ENCODE data around the gene FAM209B. TPM values are rescaled to one million over a fixed set of nuclear protein-coding genes. Genes with fewer than 3 reads are reported as not detected.
"Not testable (repeated sequence)": the region's sequence is repeated elsewhere in the genome, so short reads cannot be mapped to it uniquely, and the experiment has no call there.

The FAM209B gene
- total RNA-seq, 1 donor from 2014 or later: 0.59 TPM

- H3K36me3 ChIP-seq: peaks cover 43% of the 10 kb centered on the region
- no peak for DNase-seq
Observed at GRCh38 chr20:56520180-56520579, 12.9 kb upstream of the FAM209B start.

GRCh38 chr20:56520746-56521354, 12.2 kb upstream of the FAM209B start:
- H3K4me3 ChIP-seq; H3K27ac ChIP-seq; DNase-seq; H3K27me3 ChIP-seq (ENCODE audit: low read depth); intact Hi-C loops (cut with DNase I); ATAC-seq; H3K4me1 ChIP-seq: not testable (repeated sequence)
- Histone ChIP-seq H3K36me3 (peaks cover 43% of the 10 kb centered on the region), H3K9me3 (peaks cover 25% of the 10 kb centered on the region)

More at GRCh38 chr20:56520180-56520579, 12.9 kb upstream of the FAM209B start:
- no peak for ATAC-seq
- no peaks in the 10 kb centered on the region for H3K4me1 ChIP-seq
- intact Hi-C loops (cut with DNase I): no loop called here
- H3K4me3 ChIP-seq: no peak overlapping the region
- no peak for TF ChIP-seq CTCF (IDR thresholded peaks at IDR 0.05)
- peaks cover 25% of the 10 kb centered on the region for H3K9me3 ChIP-seq
- H3K27ac ChIP-seq: no peak overlapping the region
- no peaks in the 10 kb centered on the region for H3K27me3 ChIP-seq (ENCODE audit: low read depth)

DNA sequence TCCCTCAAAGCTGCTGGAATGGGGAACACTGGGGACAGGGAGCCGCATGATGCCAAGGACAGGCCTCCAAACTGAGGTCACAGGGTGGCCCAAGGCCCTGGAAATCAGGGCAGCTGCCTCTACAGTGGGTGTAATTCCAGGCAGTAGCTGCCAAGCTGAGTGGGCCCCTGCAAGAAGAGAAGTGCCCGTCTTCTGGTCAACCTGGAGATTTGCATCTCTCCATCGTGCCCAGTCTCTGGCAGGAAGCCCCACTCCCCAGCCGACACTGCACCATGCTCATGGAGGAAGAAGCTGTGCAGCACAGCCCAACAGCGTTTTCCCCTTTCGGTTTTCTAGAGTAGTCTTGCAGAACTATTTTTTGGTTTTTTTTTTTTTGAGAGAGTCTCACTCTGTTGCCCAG, 10.7 kb upstream of the FAM209B start:
- peaks cover 25% of the 10 kb centered on the region for H3K9me3 ChIP-seq
- H3K36me3 ChIP-seq: peaks cover 31% of the 10 kb centered on the region
- H3K4me3 ChIP-seq: no peak overlapping the region
- no peaks in the 10 kb centered on the region for H3K27me3 ChIP-seq (ENCODE audit: low read depth)
- H3K27ac ChIP-seq: no peak overlapping the region
- TF ChIP-seq CTCF (IDR thresholded peaks at IDR 0.05): no peak
- ATAC-seq: no peak
- H3K4me1 ChIP-seq: no peaks in the 10 kb centered on the region
- no peak for DNase-seq
- intact Hi-C loops (cut with DNase I): no loop called here

DNA sequence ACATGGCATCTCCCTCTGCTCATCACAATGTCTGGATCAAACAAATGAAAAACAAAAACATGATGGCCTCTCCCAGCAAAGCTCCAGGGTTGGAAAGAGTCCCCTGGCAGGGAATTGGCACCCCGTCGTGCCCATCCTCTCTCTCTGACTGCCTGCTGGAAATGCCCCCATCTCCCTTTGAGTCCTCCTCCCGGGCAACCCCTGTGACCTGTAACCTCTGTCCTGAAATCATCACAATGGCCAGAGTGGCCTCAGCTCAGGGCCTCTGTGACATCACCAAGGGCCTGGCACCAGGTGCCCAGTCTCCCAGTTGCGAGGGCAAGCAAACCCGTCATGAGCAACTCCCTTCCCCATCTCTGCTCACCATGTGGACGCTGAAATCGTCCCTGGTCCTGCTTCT, 8.6 kb upstream of the FAM209B start, which contains the start of gene FAM209A:
Gene FAM209A (plus strand): TSS at position 301 of the 400 bp plus-strand sequence. CDS start 65 bp downstream, at position 366.
- ATAC-seq; H3K4me3 ChIP-seq; DNase-seq; intact Hi-C loops (cut with DNase I); H3K27me3 ChIP-seq (ENCODE audit: low read depth); H3K27ac ChIP-seq; H3K4me1 ChIP-seq: not testable (repeated sequence)
- Histone ChIP-seq H3K36me3 (peaks cover 10% of the 10 kb centered on the region), H3K9me3 (peaks cover 24% of the 10 kb centered on the region)

GRCh38 chr20:56527521-56527920, 5.5 kb upstream of the FAM209B start:
- no peak overlapping the region for H3K27ac ChIP-seq
- no peaks in the 10 kb centered on the region for H3K9me3 ChIP-seq
- intact Hi-C loops (cut with DNase I): no loop called here
- no peak for TF ChIP-seq CTCF (IDR thresholded peaks at IDR 0.05)
- no peaks in the 10 kb centered on the region for H3K27me3 ChIP-seq (ENCODE audit: low read depth)
- DNase-seq (no peak), ATAC-seq (no peak)
- H3K36me3 ChIP-seq: no peaks in the 10 kb centered on the region
- H3K4me3 ChIP-seq: no peak overlapping the region
- no peaks in the 10 kb centered on the region for H3K4me1 ChIP-seq

DNA sequence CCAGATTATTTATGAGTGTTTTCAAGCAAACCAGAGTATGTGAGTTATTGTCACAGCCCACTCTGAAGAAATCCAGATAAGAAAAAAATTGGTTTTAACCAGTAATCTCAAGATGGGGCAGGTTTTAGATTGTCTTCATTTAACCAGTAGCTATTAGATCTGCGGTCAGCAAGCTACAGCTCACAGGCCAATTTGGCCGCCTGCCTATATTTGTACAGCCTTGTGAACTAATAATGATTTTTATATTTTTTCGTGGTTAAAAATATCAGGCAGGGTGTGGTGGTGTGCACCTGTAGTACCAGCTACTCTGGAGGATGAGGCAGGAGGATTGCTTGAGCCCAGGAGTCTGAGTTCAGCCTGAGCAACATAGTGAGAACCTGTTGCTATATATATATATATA, 5.0 kb downstream of the FAM209B start:
- no peak overlapping the region for H3K4me3 ChIP-seq
- intact Hi-C loops (cut with DNase I): no loop called here
- ATAC-seq: no peak
- H3K36me3 ChIP-seq: no peaks in the 10 kb centered on the region
- no peaks in the 10 kb centered on the region for H3K9me3 ChIP-seq
- TF ChIP-seq CTCF (IDR thresholded peaks at IDR 0.05): no peak
- no peak for DNase-seq
- no peaks in the 10 kb centered on the region for H3K27me3 ChIP-seq (ENCODE audit: low read depth)
- no peak overlapping the region for H3K27ac ChIP-seq
- H3K4me1 ChIP-seq: no peaks in the 10 kb centered on the region

Measured in lower lobe of right lung (tissue), 2 donors.